SHP77 (cell line): ENCODE results near the gene ADSS1.

ENCODE experiments used
- DNase-seq, 2 experiments: peaks; one replicate each; lab custom pipeline; 2025; lab: John Stamatoyannopoulos, UW

ADSS1 gene

GRCh38 chr14:104700225-104700651 lies 23.8 kb upstream of the ADSS1 start:
- no peak for DNase-seq

GRCh38 chr14:104700747-104701217 lies 23.2 kb upstream of the ADSS1 start:
- no peak for DNase-seq

DNA sequence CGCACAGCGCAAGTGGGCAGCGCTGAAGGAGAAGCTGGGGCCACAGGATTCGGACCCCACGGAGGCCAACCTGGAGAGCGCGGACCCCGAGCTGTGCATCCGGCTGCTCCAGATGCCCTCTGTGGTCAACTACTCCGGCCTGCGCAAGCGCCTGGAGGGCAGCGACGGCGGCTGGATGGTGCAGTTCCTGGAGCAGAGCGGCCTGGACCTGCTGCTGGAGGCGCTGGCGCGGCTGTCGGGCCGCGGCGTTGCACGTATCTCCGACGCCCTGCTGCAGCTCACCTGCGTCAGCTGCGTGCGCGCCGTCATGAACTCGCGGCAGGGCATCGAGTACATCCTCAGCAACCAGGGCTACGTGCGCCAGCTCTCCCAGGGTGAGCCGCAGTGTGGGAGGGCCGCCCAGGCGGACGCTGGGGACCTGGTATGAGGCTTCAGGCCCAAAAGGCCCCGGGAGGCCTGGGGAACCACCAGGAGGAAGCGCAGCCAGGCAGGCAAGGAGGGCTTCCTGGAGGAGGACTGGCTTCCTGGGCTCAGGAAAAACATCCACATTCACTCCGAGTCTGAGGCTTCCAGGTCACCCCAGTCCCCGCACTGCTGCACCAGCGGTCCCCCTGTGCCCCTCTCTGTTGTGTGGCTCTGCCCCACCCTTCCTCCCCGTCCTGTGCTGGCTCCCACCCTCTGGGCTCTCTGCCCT lies 22.5 kb upstream of the ADSS1 start:
- DNase-seq: no peak

DNA sequence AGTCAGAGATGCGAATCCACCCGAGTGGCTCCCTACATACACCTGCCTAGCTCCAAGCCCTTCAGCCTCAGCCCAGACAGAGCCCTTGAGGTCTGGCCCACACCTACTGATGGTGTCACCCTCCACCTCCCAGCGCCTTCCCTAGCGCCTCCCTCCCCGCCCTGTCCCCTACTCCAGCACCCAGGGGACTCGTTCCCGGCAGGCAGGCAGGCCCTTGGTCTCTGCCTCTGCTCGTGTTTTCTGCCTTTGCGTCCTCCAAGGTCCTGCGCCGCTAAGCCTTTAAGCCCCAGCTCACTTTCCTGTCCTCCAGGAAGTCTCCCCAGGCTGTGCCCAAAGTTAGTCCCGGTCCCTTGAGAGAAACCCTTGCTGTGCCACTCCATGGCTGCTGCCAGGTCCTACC lies 21.9 kb upstream of the ADSS1 start:
- DNase-seq: no peak

DNA sequence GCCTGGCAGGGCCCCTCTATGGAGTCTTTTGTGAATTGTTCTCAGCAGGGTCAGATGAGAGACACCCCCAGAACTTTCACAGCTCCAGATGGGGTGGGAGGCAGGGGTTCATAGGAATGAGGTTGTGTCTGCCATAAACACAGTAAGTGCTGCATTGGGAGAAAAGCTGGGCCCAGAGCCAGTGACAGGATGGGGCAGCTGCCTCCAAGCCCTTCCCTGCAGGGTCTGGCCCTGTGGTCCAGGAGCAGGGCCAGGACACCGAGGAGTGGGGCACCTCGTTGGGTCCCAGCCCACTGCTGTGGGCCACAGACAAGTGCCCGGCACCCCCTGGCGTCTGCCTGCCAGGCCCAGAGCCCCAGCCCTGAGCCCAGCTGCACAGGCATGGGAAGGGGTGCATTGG lies 21.4 kb upstream of the ADSS1 start:
- no peak for DNase-seq

- no peak for DNase-seq
Measured at GRCh38 chr14:104703269-104703668, 20.8 kb upstream of the ADSS1 start.

DNA sequence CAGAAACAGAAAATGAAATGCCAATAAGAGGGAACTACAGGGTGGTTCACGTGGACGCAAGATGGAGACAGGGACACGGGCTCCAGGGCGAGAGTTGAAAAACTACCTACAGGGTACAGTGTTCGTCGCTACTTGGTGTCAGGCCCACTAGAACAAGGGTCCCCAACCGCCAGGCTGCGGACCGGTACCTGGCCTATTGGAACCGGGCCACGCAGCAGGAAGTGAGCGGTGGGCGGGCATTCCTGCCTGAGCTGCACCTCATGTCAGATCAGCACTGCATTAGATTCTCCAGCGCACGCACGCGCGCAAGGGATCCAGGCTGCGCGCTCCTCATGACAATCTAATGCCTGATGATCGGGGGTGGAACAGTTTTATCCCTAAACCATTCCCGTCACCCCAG lies 19.8 kb upstream of the ADSS1 start:
- no peak for DNase-seq

DNA sequence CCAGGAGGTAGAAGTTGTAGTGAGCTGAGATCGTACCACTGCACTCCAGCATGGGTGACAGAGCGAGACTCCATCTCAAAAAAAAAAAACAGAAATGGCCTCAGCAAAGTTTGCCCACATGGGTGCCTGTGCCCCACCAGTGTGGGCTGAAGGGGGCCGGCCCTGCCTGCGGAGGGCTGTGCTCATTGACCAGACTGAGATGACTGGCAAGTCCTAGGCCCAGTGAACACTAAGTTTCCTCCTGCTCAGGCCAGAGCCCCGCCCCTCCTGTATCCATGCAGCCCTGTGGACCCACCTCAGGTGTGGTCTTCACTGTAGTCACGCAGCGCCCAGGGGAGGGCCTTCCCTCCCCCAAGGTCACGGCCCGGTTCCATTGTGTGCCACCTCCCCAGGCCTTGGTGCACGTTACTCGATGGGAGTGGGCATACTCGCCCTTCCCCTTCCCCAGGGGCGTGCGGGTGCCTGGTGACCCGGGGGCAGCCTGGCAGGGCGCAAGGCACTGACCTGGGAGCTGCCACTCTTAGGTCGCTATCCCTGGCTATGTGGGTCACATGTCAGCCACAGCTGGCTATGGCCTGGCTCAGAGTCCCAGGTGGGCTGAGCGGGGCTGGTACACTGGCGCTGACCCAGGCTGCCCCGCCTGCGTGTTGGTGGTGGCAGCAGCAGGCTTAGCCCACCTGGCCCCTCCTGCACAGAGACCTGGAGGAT lies 18.5 kb upstream of the ADSS1 start:
- DNase-seq: no peak

DNA sequence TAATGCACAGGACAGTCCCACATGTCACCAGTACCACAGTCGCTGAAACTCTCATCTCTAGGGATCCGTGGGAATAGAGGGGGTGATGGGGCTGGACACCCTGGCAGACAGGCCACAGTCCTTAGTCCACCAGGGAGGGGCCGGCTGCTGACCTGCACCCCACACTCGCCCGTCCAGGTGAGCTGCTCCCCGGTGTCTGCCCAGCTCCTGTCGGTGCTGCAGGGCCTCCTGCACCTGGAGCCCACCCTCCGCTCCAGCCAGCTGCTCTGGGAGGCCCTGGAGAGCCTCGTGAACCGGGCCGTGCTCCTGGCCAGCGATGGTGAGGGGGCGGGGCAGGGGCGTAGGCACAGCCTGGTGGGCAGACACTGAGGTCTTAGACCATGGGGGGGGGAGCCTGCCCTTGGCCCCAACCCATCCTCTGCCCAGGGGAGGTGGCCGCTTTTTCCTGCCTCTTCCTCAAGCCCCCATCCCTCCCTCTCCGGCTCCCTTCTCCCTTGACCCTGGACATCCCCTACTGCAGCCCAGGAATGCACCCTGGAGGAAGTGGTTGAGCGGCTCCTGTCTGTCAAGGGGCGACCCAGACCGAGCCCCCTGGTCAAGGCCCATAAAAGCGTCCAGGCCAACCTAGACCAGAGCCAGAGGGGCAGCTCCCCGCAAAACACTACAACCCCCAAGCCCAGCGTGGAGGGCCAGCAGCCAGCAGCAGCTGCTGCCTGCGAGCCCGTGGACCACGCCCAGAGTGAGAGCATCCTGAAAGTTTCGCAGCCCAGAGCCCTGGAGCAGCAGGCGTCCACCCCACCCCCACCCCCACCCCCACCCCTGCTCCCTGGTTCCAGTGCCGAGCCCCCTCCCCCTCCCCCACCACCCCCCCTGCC lies 17.1 kb upstream of the ADSS1 start:
- peak in 1 of 2 experiments; percentile 7 for DNase-seq

- DNase-seq: no peak
Measured at GRCh38 chr14:104707608-104708595, 16.1 kb upstream of the ADSS1 start.

- peak; percentile 64 for DNase-seq
Measured at GRCh38 chr14:104708606-104709268, 15.3 kb upstream of the ADSS1 start.

GRCh38 chr14:104709387-104710039 lies 14.5 kb upstream of the ADSS1 start:
- DNase-seq: no peak

GRCh38 chr14:104710071-104710735 lies 13.8 kb upstream of the ADSS1 start:
- no peak for DNase-seq

DNA sequence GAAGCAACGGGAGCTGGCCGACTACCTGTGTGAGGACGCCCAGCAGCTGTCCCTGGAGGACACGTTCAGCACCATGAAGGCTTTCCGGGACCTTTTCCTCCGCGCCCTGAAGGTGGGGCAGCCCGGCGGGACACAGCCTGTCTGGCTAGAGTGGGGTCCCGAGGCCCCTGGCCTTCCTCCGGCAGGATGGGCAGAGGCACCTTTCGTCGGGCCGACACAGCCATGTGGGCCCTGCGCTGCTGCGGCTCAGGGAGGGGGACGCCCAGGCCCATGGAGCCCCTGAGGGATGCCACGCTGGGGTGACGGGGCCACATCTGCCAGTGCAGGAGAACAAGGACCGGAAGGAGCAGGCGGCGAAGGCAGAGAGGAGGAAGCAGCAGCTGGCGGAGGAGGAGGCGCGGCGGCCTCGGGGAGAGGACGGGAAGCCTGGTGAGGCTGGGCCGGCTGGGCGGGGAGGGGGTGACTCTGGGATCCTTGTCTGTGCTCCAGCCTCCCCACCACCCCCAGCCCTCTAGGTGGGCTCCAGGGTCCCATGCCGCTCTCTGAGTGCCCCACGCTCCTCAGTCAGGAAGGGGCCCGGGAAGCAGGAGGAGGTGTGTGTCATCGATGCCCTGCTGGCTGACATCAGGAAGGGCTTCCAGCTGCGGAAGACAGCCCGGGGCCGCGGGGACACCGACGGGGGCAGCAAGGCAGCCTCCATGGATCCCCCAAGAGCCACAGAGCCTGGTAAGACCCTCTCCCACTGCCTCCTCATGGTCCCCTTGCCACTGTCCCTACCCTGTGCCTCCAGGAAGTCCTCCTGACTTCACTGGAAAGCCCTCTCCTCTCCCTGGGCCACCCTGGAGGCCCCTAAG lies 10.9 kb upstream of the ADSS1 start:
- no peak for DNase-seq

DNA sequence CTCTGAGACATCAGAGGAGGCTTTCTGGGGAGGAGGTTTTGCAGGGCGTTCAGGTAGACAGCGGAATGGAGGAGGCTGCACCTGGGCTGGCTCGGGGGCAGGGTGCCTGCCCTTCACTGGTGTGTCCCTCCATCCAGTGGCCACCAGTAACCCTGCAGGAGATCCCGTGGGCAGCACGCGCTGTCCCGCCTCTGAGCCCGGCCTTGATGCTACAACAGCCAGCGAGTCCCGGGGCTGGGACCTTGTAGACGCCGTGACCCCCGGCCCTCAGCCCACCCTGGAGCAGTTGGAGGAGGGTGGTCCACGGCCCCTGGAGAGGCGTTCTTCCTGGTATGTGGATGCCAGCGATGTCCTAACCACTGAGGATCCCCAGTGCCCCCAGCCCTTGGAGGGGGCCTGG lies 10.0 kb upstream of the ADSS1 start:
- DNase-seq: no peak

DNA sequence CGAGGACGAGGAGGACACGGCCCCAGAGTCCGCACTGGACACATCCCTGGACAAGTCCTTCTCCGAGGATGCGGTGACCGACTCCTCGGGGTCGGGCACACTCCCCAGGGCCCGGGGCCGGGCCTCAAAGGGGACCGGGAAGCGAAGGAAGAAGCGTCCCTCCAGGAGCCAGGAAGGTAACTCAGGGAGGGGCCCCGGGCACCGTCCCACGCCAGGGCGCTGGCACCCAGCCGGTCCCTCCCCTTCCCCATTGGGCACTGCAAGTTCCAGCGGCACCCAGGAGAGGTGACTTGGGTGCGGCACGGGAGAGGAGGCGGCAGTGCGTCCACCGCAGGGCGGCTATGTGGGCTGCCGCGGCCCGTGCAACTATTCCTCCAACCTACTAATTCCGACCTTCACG lies 9.3 kb upstream of the ADSS1 start:
- no peak for DNase-seq

DNA sequence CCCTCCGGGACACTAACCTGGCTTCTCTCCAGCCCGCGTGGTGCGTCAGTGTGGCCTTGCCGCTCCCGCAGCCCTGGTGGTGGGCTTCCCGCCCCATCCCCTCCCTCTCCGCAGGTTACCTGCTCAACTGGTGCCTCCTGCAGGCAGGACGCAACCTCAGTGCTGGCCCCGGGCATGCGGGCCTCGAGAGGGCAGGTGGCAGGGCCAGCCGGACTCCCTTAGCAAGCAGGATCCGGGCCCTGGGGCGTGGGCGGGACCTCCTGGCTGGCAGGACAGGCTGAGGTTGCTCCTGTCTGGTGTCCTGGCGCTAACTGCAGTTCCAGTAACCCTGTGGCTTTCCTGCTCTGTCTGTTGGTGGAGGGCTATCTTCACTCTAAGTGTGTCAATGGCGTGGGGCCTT lies 8.6 kb upstream of the ADSS1 start:
- no peak for DNase-seq

- no peak for DNase-seq
Measured at GRCh38 chr14:104715871-104716270, 8.2 kb upstream of the ADSS1 start.

- no peak for DNase-seq
Measured at GRCh38 chr14:104717137-104717536, 6.9 kb upstream of the ADSS1 start.
